GM10248 (cell line): ENCODE data around the gene GNE.
"Not testable (repeated sequence)": the region's sequence is repeated elsewhere in the genome, so short reads cannot be mapped to it uniquely, and the experiment has no call there.

Experiments used
- CTCF ChIA-PET: fragments of 300-600 bp; sonication (Branson Sonifier 250); formaldehyde crosslinking; extraction: SDS; loops from one replicate; lab custom pipeline; 2021; ENCODE audit warnings: antibody characterized with exemption; lab: Yijun Ruan, JAX
- POLR2A ChIA-PET: fragments of 350-650 bp; sonication (Branson Sonifier 250); formaldehyde crosslinking; extraction: SDS; loops from one replicate; lab custom pipeline; 2020; ENCODE audit warnings: antibody characterized with exemption; lab: Yijun Ruan, JAX
- DNase-seq: peaks from one replicate; pipeline ENCODE4 v3.0.0; 2012; ENCODE audit errors: extremely low spot score
- TF ChIP-seq, protein P1 (sequence below): IDR thresholded peaks from 2 replicates; pipeline ENCODE4 v1.5.1; 2012; ENCODE audit warnings: mild to moderate bottlenecking, low read depth; ENCODE audit errors: extremely low read depth, missing control alignments, control extremely low read depth

GNE gene

DNA sequence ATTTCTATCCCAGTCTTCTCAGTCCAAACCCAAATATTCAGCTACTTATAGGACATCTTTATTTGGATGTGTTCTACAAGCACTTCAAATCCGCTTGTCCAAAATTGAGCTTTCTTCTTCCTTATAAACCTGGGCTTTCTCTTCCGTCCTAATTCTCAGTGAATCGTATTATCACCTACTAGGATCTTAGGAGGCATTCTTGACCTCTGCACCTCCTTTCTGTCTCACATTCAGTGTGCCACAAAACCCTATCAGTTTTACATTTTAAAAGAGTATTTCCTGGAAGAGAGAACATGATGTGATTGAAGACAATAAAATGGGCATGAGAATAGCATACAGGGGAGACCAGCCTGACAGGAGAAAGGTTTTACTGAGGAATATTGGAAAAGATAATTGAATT, 16.8 kb upstream of the GNE start:
- TF ChIP-seq, protein P1, sequence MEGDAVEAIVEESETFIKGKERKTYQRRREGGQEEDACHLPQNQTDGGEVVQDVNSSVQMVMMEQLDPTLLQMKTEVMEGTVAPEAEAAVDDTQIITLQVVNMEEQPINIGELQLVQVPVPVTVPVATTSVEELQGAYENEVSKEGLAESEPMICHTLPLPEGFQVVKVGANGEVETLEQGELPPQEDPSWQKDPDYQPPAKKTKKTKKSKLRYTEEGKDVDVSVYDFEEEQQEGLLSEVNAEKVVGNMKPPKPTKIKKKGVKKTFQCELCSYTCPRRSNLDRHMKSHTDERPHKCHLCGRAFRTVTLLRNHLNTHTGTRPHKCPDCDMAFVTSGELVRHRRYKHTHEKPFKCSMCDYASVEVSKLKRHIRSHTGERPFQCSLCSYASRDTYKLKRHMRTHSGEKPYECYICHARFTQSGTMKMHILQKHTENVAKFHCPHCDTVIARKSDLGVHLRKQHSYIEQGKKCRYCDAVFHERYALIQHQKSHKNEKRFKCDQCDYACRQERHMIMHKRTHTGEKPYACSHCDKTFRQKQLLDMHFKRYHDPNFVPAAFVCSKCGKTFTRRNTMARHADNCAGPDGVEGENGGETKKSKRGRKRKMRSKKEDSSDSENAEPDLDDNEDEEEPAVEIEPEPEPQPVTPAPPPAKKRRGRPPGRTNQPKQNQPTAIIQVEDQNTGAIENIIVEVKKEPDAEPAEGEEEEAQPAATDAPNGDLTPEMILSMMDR, result no peak
- no peak for DNase-seq
- ChIA-PET POLR2A (no interaction called here), CTCF (interaction anchor here (1.5 kb wide), 1 partner anchor 54 kb away, joined by 4 read pairs; no protein-coding TSS in a partner anchor)

- DNase-seq, result not testable (repeated sequence)
- CTCF ChIA-PET, result interaction anchor here (1.6 kb wide), 1 partner anchor 55 kb away, joined by 7 read pairs; no protein-coding TSS in a partner anchor
- POLR2A ChIA-PET, result interaction anchor here (0.7 kb wide), 1 partner anchor 8 kb away, joined by 4 read pairs; no protein-coding TSS in a partner anchor
Measured at GRCh38 chr9:36273354-36273753, 15.1 kb upstream of the GNE start.

DNA sequence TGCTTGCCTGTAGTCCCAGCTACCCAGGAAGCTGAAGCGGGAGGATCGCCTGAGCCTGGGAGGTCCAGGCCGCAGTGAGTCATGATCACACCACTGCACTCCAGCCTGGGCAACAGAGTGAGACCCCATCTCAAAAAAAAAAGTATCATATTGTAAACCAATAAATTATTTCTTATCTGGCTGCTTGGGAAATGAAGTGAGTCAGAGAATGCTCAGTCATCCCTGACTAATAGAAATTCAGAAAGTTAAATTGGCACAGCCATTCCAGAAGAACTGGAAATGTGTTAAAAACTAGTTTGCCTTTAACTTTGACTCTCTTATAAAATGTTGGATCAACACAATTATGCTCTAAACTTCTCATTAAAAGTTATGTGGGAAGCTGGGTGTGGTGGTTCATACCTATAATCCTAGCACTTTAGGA, 9.8 kb upstream of the GNE start:
- CTCF ChIA-PET, result no interaction called here
- POLR2A ChIA-PET, result no interaction called here
- no peak for DNase-seq
- TF ChIP-seq, protein P1, result no peak

- DNase-seq, result no peak
- TF ChIP-seq, protein P1, result no peak
- ChIA-PET CTCF (interaction anchor here (1.2 kb wide), 1 partner anchor 12 kb away, joined by 3 read pairs; no protein-coding TSS in a partner anchor), POLR2A (no interaction called here)
Measured at GRCh38 chr9:36264896-36265295, 6.6 kb upstream of the GNE start.

- TF ChIP-seq, protein P1, result no peak
- CTCF ChIA-PET, result interaction anchor here (1.1 to 1.2 kb wide), 2 partner anchors 56 to 143 kb away, joined by 3 read pairs; no protein-coding TSS in a partner anchor
- DNase-seq, result no peak
- POLR2A ChIA-PET, result no interaction called here
Measured at GRCh38 chr9:36263683-36264082, 5.4 kb upstream of the GNE start.

DNA sequence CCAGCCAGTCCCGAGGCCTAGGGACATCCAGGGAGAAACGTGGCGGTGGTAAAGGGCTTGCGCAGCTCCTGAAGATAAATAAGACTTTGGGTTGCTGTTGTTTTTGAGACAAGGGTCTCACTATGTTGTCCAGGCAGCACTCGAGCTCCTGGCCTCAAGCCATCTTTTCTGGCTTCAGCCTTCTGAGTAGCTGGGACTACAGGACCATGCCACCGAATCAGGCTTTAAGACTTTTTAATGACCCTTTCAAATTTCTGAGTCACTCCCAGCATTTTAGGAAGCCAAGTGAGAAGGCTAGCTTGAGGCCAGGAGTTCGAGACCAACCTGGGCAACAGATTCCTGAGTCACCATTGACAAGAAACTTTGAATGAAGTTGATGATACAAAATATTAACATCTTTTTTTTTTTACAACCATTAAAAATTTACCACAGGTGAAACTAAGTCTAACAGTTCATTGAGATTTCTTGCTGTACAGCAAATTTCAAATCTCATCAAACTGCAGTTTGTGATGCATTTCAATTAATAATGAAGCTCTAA, 817 bp upstream of the GNE start:
- CTCF ChIA-PET, result interaction anchor here (1.1 to 2.5 kb wide), 3 partner anchors 11 to 470 kb away, joined by 4 to 15 read pairs (median 6); no protein-coding TSS in a partner anchor
- TF ChIP-seq, protein P1, result no peak
- DNase-seq, result no peak
- POLR2A ChIA-PET, result interaction anchor here (0.8 to 1.1 kb wide), 2 partner anchors 10 to 69 kb away, joined by 4 to 6 read pairs; partner anchors contain the start of gene CLTA

DNA sequence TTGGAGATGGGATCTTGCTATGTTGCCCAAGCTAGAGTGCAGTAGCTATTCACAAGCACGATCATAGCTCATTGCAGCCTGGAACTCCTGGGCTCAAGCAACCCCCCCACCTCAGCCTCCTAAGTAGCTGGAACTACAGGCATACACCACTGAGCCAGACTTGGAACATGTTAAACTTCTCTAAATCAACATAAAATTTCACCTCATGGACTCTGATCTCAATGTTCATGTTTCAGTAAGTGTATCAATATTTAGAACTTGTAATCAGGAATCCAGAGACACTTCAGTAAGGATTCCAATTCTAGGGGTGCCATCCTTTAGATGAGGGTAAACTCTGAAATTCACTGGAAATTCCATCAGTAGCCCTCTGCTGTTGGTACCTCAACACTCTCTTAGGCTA, 6.8 kb downstream of the GNE start:
- TF ChIP-seq, protein P1, result no peak
- DNase-seq, result no peak
- CTCF ChIA-PET, result no interaction called here

More for the DNA sequence above, 6.8 kb downstream of the GNE start:
- POLR2A ChIA-PET, result interaction anchor here (0.6 kb wide), 1 partner anchor 21 kb away, joined by 6 read pairs; no protein-coding TSS in a partner anchor
